ENCODE data around the gene IRAK1BP1.
"Not testable (repeated sequence)": the region's sequence is repeated elsewhere in the genome, so short reads cannot be mapped to it uniquely, and the experiment has no call there.

- not testable (repeated sequence) for TF ChIP-seq CTCF, POLR2A (IDR thresholded peaks at IDR 0.05)
Observed at GRCh38 chr6:78921168-78921567, 53.8 kb downstream of the IRAK1BP1 start.

Data from testis (tissue), 2 donors.